Caco-2 (cell line): Measurements from ENCODE around the gene RAD51B. TPM values are rescaled to one million over a fixed set of nuclear protein-coding genes. Genes with fewer than 3 reads are reported as not detected.

Experiments
- BruUV-seq: library from RNA; stranded (reverse); fragments of 400-500 nt; replicated peaks from 2 replicates; lab custom pipeline; 2021; lab: Mats Ljungman, UMichigan
- CTCF ChIA-PET: fragments of 300-600 bp; sonication (Branson Sonifier 250); formaldehyde crosslinking; loops from one replicate; lab custom pipeline; 2022; ENCODE audit warnings: antibody characterized with exemption; lab: Charles Lee
- POLR2A ChIA-PET: fragments of 300-600 bp; sonication (Branson Sonifier 250); formaldehyde crosslinking; loops from one replicate; lab custom pipeline; 2022; ENCODE audit warnings: antibody characterized with exemption; lab: Charles Lee
- DNase-seq, 2 experiments: peaks; one replicate each; pipeline versions ENCODE4 v3.0.0 to v3.0.0-alpha.2; 2020 to 2022
- H3K27me3 ChIP-seq: replicated peaks from 2 replicates; pipeline ENCODE4 v1.6.0; 2011; ENCODE audit warnings: low read length; ENCODE audit not compliant: control insufficient read depth, insufficient read depth
- H3K36me3 ChIP-seq: 2 replicates; pipeline ENCODE4 v1.5.1; 2011; ENCODE audit warnings: low read length; ENCODE audit not compliant: control insufficient read depth, insufficient read depth
- H3K4me1 ChIP-seq: fragments of 250-450 bp; sonication (Bioruptor Pico); 2 replicates; pipeline ENCODE4 v1.5.1; 2020; ENCODE audit warnings: mild to moderate bottlenecking
- H3K4me3 ChIP-seq: 2 replicates; pipeline ENCODE4 v1.5.1; 2011; ENCODE audit warnings: low read depth, mild to moderate bottlenecking, control low read depth, low read length
- H3K9me3 ChIP-seq: fragments of 250-450 bp; sonication (Bioruptor Pico); 2 replicates; pipeline ENCODE4 v1.5.1; 2020; ENCODE audit warnings: mild to moderate bottlenecking, moderate library complexity
- H3K27ac Mint-ChIP-seq: one replicate; pipeline ENCODE4 v1.8.0; 2022; ENCODE audit warnings: mixed read lengths; ENCODE audit not compliant: unreplicated experiment
- H3K27me3 Mint-ChIP-seq: one replicate; pipeline ENCODE4 v1.8.0; 2022; ENCODE audit warnings: mixed read lengths; ENCODE audit not compliant: insufficient read depth, unreplicated experiment
- H3K36me3 Mint-ChIP-seq: one replicate; pipeline ENCODE4 v1.8.0; 2022; ENCODE audit warnings: mild to moderate bottlenecking, mixed read lengths; ENCODE audit not compliant: insufficient read depth, unreplicated experiment
- H3K4me1 Mint-ChIP-seq: one replicate; pipeline ENCODE4 v1.8.0; 2022; ENCODE audit warnings: low read depth, mixed read lengths; ENCODE audit not compliant: unreplicated experiment
- H3K4me3 Mint-ChIP-seq: one replicate; pipeline ENCODE4 v1.8.0; 2022; ENCODE audit warnings: mild to moderate bottlenecking, moderate library complexity, mixed read lengths; ENCODE audit not compliant: unreplicated experiment
- H3K9me3 Mint-ChIP-seq: one replicate; pipeline ENCODE4 v1.8.0; 2022; ENCODE audit warnings: mixed read lengths; ENCODE audit not compliant: unreplicated experiment
- CTCF ChIP-seq, 2 experiments: fragments of 200-600 bp in 1 of 2; IDR thresholded peaks; 1 replicate in 1 of 2; 2 replicates in 1 of 2; pipeline versions ENCODE4 v1.5.1 to v1.8.0; 2011 to 2022; ENCODE audit warnings: antibody characterized with exemption in 1 of 2, control low read depth in 1 of 2, inconsistent platforms in 1 of 2, low read depth in 1 of 2, low read length in 1 of 2, mild to moderate bottlenecking in 1 of 2, moderate library complexity in 1 of 2; ENCODE audit not compliant: insufficient read depth in 1 of 2, severe bottlenecking in 1 of 2, unreplicated experiment in 1 of 2
- intact Hi-C: fragments of 100-400 bp; cut with micrococcal nuclease; formaldehyde crosslinking; loops from one replicate; pipeline ENCODE4 v1.10.0; 2022; ENCODE audit not compliant: unreplicated experiment
- total RNA-seq: library from RNA; stranded (reverse); gene quantifications from 2 replicates; pipeline ENCODE4 v1.2.3, GENCODE V29; 2022

RAD51B gene
- total RNA-seq, 1 experiment from 2014 or later, result 16.7 TPM

DNA sequence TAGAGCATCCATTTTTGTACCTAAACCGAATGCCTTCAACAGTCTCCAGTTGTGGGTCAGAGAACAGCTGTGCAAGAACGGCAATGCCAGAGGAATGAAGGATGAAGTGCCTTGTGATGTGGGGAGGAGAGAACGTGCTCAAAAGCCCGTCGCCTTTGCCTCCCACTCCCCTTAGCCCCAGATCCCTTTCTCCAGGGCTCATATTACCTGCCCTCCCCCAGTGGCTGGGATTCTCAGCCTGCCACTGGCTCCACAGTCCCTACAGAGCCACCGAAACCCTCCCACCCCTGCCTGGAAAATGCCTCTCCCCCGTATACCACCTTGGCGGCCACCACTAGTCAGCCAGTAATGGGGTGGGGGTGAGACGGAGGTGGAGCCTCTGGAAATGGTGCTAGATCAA, 814.8 kb downstream of the RAD51B start:
- Histone ChIP-seq H3K4me1 (peaks cover 50% of the 10 kb centered on the region), H3K4me3 (no peak overlapping the region), H3K36me3 (no peaks in the 10 kb centered on the region), H3K27me3 (no peaks in the 10 kb centered on the region), H3K9me3 (no peaks in the 10 kb centered on the region)
- no peak for DNase-seq
- Mint-ChIP-seq H3K27me3 (no peaks in the 10 kb centered on the region), H3K36me3 (no peaks in the 10 kb centered on the region), H3K9me3 (no peaks in the 10 kb centered on the region), H3K27ac (no peak overlapping the region), H3K4me1 (peaks cover 12% of the 10 kb centered on the region), H3K4me3 (no peak overlapping the region)
- intact Hi-C loops, result no loop called here
- BruUV-seq, result no TSS peak
- POLR2A ChIA-PET, result no interaction called here
- CTCF ChIA-PET, result no interaction called here
- TF ChIP-seq CTCF (IDR thresholded peaks at IDR 0.05; ENCODE audit: insufficient read depth in 1 of 2, low read depth in 1 of 2, low read length in 1 of 2, severe bottlenecking in 1 of 2, unreplicated experiment in 1 of 2), result no peak

DNA sequence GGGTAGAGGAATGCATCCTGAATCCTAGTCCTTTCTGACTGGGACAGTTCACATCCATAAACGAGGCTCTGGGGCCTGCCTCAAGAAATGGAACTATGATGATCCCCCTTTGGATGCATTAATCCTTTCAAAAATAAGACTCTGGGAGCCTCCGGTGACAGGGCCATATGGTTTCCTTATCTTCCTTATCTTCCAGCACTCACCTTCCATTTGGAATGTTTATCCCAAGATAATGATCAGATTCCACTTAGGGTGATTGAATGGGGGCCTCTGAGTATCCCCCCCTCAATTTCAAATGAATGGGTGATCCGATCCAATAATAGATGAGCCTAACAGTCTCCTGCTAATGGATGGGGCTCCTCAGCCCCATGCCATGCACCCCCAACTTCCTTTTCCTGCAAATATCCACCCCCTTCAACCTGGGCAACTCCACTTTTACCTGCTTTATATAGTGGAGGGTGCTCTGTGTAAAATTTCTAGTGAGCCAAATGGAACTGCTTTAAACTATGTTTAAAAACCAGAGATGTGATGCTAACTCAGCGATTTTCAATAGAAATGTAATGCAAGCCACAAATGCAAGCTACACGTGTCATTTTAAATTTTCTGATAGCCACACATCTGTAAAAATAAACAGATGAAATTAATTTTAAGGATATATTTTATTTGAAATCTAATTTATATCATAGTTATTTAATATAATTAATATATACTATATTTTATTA, 815.5 kb downstream of the RAD51B start:
- H3K36me3 Mint-ChIP-seq, result no peaks in the 10 kb centered on the region
- H3K9me3 Mint-ChIP-seq, result peaks cover under 1% of the 10 kb centered on the region
- no peak overlapping the region for H3K27ac Mint-ChIP-seq
- H3K27me3 Mint-ChIP-seq, result no peaks in the 10 kb centered on the region
- H3K27me3 ChIP-seq, result no peaks in the 10 kb centered on the region
- no TSS peak for BruUV-seq
- no peak for DNase-seq
- no peak overlapping the region for H3K4me3 Mint-ChIP-seq
- no peaks in the 10 kb centered on the region for H3K36me3 ChIP-seq
- H3K4me1 ChIP-seq, result peaks cover 43% of the 10 kb centered on the region
- intact Hi-C loops, result no loop called here
- TF ChIP-seq CTCF (IDR thresholded peaks at IDR 0.05; ENCODE audit: insufficient read depth in 1 of 2, low read depth in 1 of 2, low read length in 1 of 2, severe bottlenecking in 1 of 2, unreplicated experiment in 1 of 2), result no peak
- peaks cover 12% of the 10 kb centered on the region for H3K4me1 Mint-ChIP-seq
- ChIA-PET CTCF (no interaction called here), POLR2A (no interaction called here)
- no peak overlapping the region for H3K4me3 ChIP-seq
- H3K9me3 ChIP-seq, result no peaks in the 10 kb centered on the region

GRCh38 chr14:68636597-68636996, 817.0 kb downstream of the RAD51B start:
- ChIA-PET CTCF (no interaction called here), POLR2A (no interaction called here)
- Histone ChIP-seq H3K27me3 (no peaks in the 10 kb centered on the region), H3K4me3 (no peak overlapping the region), H3K9me3 (no peaks in the 10 kb centered on the region), H3K36me3 (no peaks in the 10 kb centered on the region), H3K4me1 (peaks cover 35% of the 10 kb centered on the region)
- Mint-ChIP-seq H3K4me3 (no peak overlapping the region), H3K4me1 (peaks cover 12% of the 10 kb centered on the region), H3K9me3 (peaks cover 12% of the 10 kb centered on the region), H3K36me3 (no peaks in the 10 kb centered on the region), H3K27me3 (no peaks in the 10 kb centered on the region), H3K27ac (no peak overlapping the region)
- no peak for DNase-seq
- BruUV-seq, result no TSS peak
- intact Hi-C loops, result no loop called here
- no peak for TF ChIP-seq CTCF (IDR thresholded peaks at IDR 0.05; ENCODE audit: insufficient read depth in 1 of 2, low read depth in 1 of 2, low read length in 1 of 2, severe bottlenecking in 1 of 2, unreplicated experiment in 1 of 2)
